Measurements from ENCODE around the gene POLD2.

POLD2 gene

DNA sequence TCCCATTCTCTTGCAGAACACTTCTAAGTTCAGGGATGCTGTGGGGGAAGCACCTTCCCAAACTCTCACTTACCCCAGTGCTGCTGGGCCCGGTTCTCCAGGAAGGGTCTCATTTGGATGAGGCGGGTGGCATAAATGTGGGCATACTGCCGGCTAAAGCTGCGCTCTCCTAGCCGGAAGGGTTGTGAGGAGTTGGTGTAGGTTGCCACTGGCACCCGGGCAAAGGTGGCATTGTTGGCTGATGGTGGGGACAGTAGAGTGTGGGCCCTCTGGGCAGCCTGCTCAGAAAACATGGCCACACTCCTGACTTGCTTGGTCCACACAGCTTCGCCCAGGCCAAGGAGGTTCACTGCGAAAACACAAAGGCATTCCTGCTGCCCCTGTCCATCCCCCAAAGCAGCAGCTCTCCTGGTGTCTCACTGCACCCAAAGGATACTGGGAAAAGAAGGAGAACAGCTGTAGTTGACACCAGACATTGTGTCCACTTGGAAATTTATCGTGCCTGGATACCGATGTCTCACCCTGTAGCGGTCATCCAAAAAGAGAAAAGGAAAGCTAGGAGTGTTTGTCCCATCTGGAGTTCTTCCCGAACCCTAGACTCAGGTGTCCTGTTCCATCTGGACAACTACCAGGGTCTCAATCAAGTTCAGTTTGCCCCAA is 1.5 kb downstream of the POLD2 start:
- peaks cover 37% of the 10 kb centered on the region for H3K36me3 ChIP-seq (ENCODE audit: insufficient read depth, low read length)
- H2AFZ ChIP-seq (ENCODE audit: low read depth, low read length), result no peak overlapping the region
- no peaks in the 10 kb centered on the region for H3K9me3 ChIP-seq (ENCODE audit: low read length)
- H3K4me3 ChIP-seq (ENCODE audit: low read length), result peak overlapping the region; percentile 97
- H3K4me1 ChIP-seq (ENCODE audit: insufficient read depth, low read length), result peaks cover 9% of the 10 kb centered on the region
- no peaks in the 10 kb centered on the region for H3K27me3 ChIP-seq (ENCODE audit: insufficient read depth, low read length)

DNA sequence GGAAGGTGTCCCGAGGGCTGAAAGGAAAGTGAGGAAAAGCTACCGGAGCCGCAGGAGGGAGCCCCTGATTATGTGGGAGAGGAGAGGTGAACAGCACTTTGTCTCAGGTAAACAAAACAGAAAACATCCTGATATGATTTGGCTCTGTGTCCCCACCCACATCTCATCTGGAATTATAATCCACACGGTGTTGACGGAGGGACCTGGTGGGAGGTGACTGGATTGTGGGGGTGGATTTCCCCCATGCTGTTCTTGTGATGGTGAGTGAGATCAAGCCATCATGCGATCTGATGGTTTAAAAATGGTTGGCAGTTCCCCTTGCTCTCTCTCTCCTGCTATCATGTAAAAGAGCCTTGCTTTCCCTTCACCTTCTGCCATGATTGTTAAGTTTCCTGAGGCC is 3.0 kb downstream of the POLD2 start:
- no peak overlapping the region for H3K4me3 ChIP-seq (ENCODE audit: low read length)
- H3K36me3 ChIP-seq (ENCODE audit: insufficient read depth, low read length), result peaks cover 45% of the 10 kb centered on the region
- H3K9me3 ChIP-seq (ENCODE audit: low read length), result no peaks in the 10 kb centered on the region
- H3K27me3 ChIP-seq (ENCODE audit: insufficient read depth, low read length), result no peaks in the 10 kb centered on the region
- peaks cover 9% of the 10 kb centered on the region for H3K4me1 ChIP-seq (ENCODE audit: insufficient read depth, low read length)
- no peak overlapping the region for H2AFZ ChIP-seq (ENCODE audit: low read depth, low read length)

DNA sequence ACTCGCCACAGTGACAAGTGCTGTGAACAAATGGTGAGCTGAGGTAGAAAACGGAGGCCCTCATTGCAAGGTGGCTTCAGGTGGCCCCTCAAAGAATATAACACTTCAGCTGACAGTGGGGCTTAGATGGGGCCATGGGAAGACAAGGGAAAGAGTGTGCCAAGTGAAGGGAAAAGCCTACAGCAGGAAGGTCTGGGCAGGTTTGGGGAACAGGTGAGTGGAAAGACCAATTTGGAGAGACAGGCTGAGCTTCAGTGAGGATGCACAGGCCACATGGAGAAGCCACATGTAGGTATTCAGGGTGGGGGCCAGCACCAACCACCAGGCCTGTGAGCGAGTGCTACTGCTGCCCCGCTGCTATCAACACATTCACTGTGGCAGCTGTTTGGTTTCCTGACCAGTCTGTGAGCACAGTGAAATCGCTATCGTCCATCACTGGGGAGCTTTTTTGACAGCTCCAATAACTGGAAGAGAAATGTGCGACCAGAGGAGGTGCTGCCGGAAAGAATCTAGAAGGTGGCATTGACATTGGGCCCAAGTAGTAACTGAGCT is 3.4 kb downstream of the POLD2 start:
- H3K9me3 ChIP-seq (ENCODE audit: low read length), result no peaks in the 10 kb centered on the region
- no peak overlapping the region for H2AFZ ChIP-seq (ENCODE audit: low read depth, low read length)
- peaks cover 50% of the 10 kb centered on the region for H3K36me3 ChIP-seq (ENCODE audit: insufficient read depth, low read length)
- no peak overlapping the region for H3K4me3 ChIP-seq (ENCODE audit: low read length)
- H3K4me1 ChIP-seq (ENCODE audit: insufficient read depth, low read length), result peaks cover 9% of the 10 kb centered on the region
- H3K27me3 ChIP-seq (ENCODE audit: insufficient read depth, low read length), result no peaks in the 10 kb centered on the region

DNA sequence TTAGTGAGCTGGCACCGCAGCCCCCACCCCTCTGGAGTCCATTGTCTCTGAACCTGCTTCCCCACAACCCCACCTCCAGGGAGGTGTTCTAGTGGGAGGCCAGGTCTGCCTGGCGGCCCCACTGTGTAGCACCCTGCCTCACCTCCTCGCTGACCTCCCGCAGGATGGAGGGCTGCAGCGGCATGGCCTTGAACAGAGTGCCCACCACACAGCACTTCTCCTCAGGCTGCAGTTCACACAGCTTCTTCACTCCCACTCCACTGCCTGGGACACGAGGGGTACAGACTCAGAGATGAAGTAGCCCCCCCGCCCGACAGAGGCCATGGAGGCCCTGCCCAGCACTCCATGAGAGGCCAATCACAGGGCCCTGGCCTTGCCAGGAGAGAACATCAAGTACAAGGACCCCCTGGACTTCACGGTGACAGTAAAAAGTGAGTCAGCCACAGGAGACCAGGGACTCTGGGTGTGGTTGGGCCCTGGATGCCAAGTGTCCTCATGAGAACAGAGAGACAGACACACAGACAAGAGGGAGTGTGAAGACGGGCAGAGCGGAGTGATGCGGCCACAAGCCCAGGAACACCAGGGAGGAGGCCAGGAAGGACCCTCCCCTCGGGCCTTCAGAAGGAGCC is 5.4 kb downstream of the POLD2 start:
- Histone ChIP-seq H3K4me3 (ENCODE audit: low read length) (no peak overlapping the region), H2AFZ (ENCODE audit: low read depth, low read length) (no peak overlapping the region), H3K27me3 (ENCODE audit: insufficient read depth, low read length) (no peaks in the 10 kb centered on the region), H3K4me1 (ENCODE audit: insufficient read depth, low read length) (peaks cover 9% of the 10 kb centered on the region), H3K9me3 (ENCODE audit: low read length) (peaks cover 2% of the 10 kb centered on the region), H3K36me3 (ENCODE audit: insufficient read depth, low read length) (peaks cover 61% of the 10 kb centered on the region)

DNA sequence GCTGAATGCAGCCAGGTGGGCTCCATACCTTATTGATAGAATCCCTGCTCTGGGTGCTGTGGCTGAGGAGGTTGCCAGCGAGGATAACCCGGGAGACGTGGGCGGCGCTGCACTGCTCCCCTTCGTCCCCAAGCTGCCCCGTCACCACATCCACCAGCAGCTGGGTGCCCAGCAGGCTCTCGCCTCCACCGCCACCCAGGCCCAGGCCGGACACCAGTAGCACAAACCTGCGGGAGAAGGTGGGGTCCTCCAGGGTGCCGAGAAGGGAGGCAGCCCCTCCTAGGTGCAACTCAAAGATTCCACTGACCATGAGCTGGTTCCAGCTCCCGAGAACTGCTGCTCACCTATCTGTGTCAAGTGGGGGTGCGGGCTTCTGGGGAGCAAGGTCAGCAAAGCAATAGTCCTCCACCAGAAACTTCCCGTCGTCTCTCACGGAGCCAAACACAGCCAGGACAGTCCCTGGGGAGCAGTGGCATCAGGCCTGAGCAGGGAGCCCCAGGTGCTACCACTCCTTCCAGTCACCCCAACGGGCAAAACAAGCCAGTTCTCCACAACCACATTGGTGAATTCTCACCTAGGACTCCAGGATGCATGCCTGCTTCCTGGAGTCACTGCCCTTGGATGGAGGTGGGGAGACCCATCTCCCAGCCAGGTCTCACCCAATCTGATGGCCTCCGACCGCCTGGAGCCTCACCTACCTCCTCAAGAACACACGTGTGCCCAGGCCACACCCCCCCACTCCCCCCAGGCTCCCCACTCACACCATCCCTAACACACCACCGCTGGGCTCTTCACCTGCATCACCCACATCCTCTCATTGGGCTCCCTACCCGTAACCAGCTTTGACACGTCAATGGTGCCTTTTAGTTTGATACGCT is 6.3 kb downstream of the POLD2 start:
- peaks cover 61% of the 10 kb centered on the region for H3K36me3 ChIP-seq (ENCODE audit: insufficient read depth, low read length)
- H2AFZ ChIP-seq (ENCODE audit: low read depth, low read length), result no peak overlapping the region

DNA sequence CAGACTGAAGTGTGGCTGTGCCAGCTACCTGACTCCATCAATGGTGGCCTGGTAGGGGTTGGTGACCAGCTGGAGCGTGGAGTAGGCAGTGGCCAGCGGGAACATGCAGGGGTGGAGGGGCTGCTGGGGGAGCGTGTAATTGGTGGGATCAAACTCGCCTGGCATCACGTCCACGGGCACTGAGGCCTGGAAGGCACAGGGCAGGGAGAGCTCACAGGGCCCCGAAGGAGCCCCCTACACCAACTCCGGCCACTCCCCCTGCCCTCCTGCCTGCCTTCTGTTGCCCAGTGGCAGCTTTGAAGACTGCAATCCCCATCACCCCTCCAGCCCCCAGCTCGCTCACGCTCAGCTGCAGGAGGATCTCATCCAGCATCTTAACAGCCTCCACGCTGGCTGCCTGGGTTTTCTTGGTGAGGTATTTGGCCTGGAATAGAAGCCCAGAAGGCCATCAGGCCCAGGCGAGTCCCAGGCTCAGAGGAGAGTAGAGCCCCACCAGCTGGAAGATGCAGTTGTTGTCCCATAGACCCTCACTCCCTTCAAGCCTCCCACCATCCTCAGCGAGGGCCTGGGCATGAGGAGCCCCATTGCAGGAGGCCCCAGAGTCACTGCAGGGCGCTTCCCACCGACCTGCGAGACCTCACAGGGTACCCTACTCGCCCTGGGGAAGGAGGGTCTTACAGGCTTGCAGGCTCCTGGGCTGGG is 7.1 kb downstream of the POLD2 start:
- H3K36me3 ChIP-seq (ENCODE audit: insufficient read depth, low read length), result peaks cover 60% of the 10 kb centered on the region
- no peaks in the 10 kb centered on the region for H3K27me3 ChIP-seq (ENCODE audit: insufficient read depth, low read length)
- H3K9me3 ChIP-seq (ENCODE audit: low read length), result peaks cover 2% of the 10 kb centered on the region
- H3K4me3 ChIP-seq (ENCODE audit: low read length), result no peak overlapping the region
- H3K4me1 ChIP-seq (ENCODE audit: insufficient read depth, low read length), result no peaks in the 10 kb centered on the region
- H2AFZ ChIP-seq (ENCODE audit: low read depth, low read length), result no peak overlapping the region

More for the DNA sequence above, 6.3 kb downstream of the POLD2 start:
- H3K4me3 ChIP-seq (ENCODE audit: low read length), result no peak overlapping the region
- peaks cover 2% of the 10 kb centered on the region for H3K4me1 ChIP-seq (ENCODE audit: insufficient read depth, low read length)
- H3K27me3 ChIP-seq (ENCODE audit: insufficient read depth, low read length), result no peaks in the 10 kb centered on the region
- peaks cover 2% of the 10 kb centered on the region for H3K9me3 ChIP-seq (ENCODE audit: low read length)

DNA sequence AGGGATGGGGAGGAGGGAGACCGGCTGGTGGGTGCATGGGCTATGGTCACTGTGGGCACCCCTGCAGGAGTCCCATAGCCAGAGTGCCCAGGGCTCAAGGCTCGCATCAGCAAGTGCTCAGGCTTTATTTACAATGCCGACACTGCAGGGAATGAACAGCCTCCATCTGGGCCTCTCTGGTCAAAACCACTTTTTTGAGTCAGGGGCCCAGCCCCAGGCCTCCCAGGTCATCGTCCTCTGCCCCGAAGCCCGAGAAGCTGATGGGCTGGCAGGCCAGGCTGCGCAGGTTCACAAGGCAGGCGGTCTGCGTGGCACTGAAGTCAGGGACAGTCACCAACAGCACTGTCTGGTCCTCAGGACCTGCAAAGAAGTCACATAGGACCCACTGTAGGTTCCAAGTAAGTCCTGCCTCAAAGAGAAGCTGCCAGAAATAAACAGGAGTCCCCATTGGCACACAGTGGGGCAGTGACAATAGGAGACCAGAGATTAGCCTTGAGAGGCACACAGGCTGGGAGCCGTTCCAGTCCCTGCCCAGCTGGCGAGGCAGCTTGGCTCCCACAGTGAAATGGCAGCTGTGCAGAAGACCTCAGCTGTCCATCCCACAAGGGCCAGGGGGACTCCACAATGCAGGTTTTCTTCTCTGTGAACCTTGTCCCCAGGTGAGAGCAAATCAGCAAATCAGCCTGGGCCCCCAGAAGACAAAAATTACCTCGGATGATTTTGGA is 8.6 kb downstream of the POLD2 start:
- peaks cover 2% of the 10 kb centered on the region for H3K9me3 ChIP-seq (ENCODE audit: low read length)
- H3K27me3 ChIP-seq (ENCODE audit: insufficient read depth, low read length), result no peaks in the 10 kb centered on the region
- H2AFZ ChIP-seq (ENCODE audit: low read depth, low read length), result no peak overlapping the region
- peaks cover 47% of the 10 kb centered on the region for H3K36me3 ChIP-seq (ENCODE audit: insufficient read depth, low read length)
- H3K4me1 ChIP-seq (ENCODE audit: insufficient read depth, low read length), result no peaks in the 10 kb centered on the region
- H3K4me3 ChIP-seq (ENCODE audit: low read length), result no peak overlapping the region

DNA sequence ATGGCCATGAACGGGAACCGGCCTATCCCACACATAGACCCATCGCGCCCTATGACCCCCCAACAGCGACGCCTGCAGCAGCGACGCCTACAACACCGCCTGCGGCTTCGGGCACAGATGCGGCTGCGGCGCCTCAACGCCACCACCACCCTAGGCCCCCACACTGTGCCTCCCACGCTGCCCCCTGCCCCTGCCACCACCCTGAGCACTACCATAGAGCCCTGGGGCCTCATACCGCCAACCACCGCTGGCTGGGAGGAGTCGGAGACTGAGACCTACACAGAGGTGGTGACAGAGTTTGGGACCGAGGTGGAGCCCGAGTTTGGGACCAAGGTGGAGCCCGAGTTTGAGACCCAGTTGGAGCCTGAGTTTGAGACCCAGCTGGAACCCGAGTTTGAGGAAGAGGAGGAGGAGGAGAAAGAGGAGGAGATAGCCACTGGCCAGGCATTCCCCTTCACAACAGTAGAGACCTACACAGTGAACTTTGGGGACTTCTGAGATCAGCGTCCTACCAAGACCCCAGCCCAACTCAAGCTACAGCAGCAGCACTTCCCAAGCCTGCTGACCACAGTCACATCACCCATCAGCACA is 9.5 kb downstream of the POLD2 start:
- H3K4me3 ChIP-seq (ENCODE audit: low read length), result no peak overlapping the region
- H2AFZ ChIP-seq (ENCODE audit: low read depth, low read length), result no peak overlapping the region
- no peaks in the 10 kb centered on the region for H3K4me1 ChIP-seq (ENCODE audit: insufficient read depth, low read length)
- peaks cover 2% of the 10 kb centered on the region for H3K9me3 ChIP-seq (ENCODE audit: low read length)
- H3K36me3 ChIP-seq (ENCODE audit: insufficient read depth, low read length), result peaks cover 38% of the 10 kb centered on the region
- no peaks in the 10 kb centered on the region for H3K27me3 ChIP-seq (ENCODE audit: insufficient read depth, low read length)

DNA sequence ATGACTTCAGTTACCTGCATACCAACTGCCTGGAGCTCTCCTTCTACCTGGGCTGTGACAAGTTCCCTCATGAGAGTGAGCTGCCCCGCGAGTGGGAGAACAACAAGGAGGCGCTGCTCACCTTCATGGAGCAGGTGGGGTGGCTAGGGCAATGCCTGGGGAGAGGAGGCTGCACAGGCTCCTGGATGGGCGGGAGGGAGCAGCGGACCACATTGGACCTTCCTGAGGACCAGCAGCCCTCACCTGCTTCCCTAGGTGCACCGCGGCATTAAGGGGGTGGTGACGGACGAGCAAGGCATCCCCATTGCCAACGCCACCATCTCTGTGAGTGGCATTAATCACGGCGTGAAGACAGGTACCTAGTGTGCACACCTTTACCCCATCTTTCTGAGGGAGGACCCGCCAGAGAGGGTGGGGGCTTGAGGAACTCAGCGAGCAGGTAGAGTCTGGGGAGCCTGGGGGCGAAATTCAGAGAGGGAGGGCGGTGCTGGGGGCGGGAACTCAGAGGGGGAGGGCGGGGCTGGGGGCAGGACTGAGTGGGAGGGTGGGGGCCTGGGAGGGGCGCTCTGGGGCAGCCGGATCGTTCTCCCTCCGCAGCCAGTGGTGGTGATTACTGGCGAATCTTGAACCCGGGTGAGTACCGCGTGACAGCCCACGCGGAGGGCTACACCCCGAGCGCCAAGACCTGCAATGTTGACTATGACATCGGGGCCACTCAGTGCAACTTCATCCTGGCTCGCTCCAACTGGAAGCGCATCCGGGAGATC is 10.2 kb downstream of the POLD2 start:
- Histone ChIP-seq H3K4me3 (ENCODE audit: low read length) (no peak overlapping the region), H3K9me3 (ENCODE audit: low read length) (peaks cover 2% of the 10 kb centered on the region), H2AFZ (ENCODE audit: low read depth, low read length) (no peak overlapping the region), H3K36me3 (ENCODE audit: insufficient read depth, low read length) (peaks cover 36% of the 10 kb centered on the region), H3K27me3 (ENCODE audit: insufficient read depth, low read length) (no peaks in the 10 kb centered on the region), H3K4me1 (ENCODE audit: insufficient read depth, low read length) (no peaks in the 10 kb centered on the region)

DNA sequence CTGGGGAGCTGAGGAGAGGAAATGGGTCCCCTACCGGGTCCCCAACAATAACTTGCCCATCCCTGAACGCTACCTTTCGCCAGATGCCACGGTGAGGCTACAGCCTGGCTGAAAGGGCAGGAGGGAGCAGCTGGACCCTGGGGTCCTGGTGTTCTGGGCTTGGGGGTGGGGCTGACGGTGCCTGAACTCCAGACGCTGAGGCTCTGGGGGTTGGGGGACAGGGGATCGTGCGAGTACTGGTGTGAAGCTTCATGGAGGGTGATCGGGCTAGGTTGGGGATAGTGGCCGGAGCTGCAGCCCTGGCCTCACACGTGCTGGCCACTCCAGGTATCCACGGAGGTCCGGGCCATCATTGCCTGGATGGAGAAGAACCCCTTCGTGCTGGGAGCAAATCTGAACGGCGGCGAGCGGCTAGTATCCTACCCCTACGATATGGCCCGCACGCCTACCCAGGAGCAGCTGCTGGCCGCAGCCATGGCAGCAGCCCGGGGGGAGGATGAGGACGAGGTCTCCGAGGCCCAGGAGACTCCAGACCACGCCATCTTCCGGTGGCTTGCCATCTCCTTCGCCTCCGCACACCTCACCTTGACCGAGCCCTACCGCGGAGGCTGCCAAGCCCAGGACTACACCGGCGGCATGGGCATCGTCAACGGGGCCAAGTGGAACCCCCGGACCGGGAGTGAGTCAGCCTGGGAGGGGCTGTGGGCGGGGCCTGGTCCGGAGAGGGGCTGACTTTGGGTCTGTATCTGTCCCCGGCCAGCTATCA is 10.9 kb downstream of the POLD2 start:
- Histone ChIP-seq H2AFZ (ENCODE audit: low read depth, low read length) (no peak overlapping the region), H3K27me3 (ENCODE audit: insufficient read depth, low read length) (no peaks in the 10 kb centered on the region), H3K4me1 (ENCODE audit: insufficient read depth, low read length) (no peaks in the 10 kb centered on the region), H3K4me3 (ENCODE audit: low read length) (no peak overlapping the region), H3K36me3 (ENCODE audit: insufficient read depth, low read length) (peaks cover 29% of the 10 kb centered on the region), H3K9me3 (ENCODE audit: low read length) (peaks cover 2% of the 10 kb centered on the region)

DNA sequence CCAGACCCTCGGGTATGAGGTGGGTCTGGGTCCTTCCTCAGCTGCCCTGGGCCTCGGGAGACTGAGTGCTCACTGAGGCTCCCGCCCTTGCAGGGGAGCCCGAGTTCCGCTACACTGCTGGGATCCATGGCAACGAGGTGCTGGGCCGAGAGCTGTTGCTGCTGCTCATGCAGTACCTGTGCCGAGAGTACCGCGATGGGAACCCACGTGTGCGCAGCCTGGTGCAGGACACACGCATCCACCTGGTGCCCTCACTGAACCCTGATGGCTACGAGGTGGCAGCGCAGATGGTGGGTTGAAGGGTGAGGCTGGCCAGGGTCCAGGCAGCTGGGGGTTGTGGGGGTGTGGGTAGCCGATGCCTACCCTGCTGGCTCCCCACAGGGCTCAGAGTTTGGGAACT is 11.6 kb downstream of the POLD2 start:
- H3K36me3 ChIP-seq (ENCODE audit: insufficient read depth, low read length), result peaks cover 24% of the 10 kb centered on the region
- no peak overlapping the region for H3K4me3 ChIP-seq (ENCODE audit: low read length)

More for the DNA sequence above, 11.6 kb downstream of the POLD2 start:
- Histone ChIP-seq H3K27me3 (ENCODE audit: insufficient read depth, low read length) (no peaks in the 10 kb centered on the region), H3K4me1 (ENCODE audit: insufficient read depth, low read length) (no peaks in the 10 kb centered on the region), H2AFZ (ENCODE audit: low read depth, low read length) (no peak overlapping the region), H3K9me3 (ENCODE audit: low read length) (peaks cover 2% of the 10 kb centered on the region)

All from neuron (in vitro differentiated cells).